Dendritic cell treated with granulocyte-macrophage colony-stimulating factor and Interleukin-4, amounts not matched to agents 40 ng/mL and 50 ng/mL, for 4 days (primary cell): Measurements from ENCODE around the gene ARHGAP19.
"Not testable (repeated sequence)": the region's sequence is repeated elsewhere in the genome, so short reads cannot be mapped to it uniquely, and the experiment has no call there.

Experiments
- H3K27ac Mint-ChIP-seq: one replicate; pipeline ENCODE4 v1.8.0; 2022; ENCODE audit warnings: mild to moderate bottlenecking, mixed read lengths
- H3K27me3 Mint-ChIP-seq: one replicate; pipeline ENCODE4 v1.8.0; 2022; ENCODE audit warnings: mild to moderate bottlenecking, mixed read lengths
- H3K36me3 Mint-ChIP-seq: one replicate; pipeline ENCODE4 v1.8.0; 2022; ENCODE audit warnings: low read depth, mixed read lengths
- H3K4me1 Mint-ChIP-seq: one replicate; pipeline ENCODE4 v1.8.0; 2022; ENCODE audit warnings: low read depth, mixed read lengths
- H3K4me3 Mint-ChIP-seq: one replicate; pipeline ENCODE4 v1.8.0; 2022; ENCODE audit warnings: mild to moderate bottlenecking, moderate library complexity, mixed read lengths
- H3K9me3 Mint-ChIP-seq: one replicate; pipeline ENCODE4 v1.8.0; 2022; ENCODE audit warnings: mixed read lengths
- intact Hi-C: fragments of 100-400 bp; cut with micrococcal nuclease; formaldehyde crosslinking; loops from one replicate; pipeline ENCODE4 v1.15.0; 2022

Gene ARHGAP19

DNA sequence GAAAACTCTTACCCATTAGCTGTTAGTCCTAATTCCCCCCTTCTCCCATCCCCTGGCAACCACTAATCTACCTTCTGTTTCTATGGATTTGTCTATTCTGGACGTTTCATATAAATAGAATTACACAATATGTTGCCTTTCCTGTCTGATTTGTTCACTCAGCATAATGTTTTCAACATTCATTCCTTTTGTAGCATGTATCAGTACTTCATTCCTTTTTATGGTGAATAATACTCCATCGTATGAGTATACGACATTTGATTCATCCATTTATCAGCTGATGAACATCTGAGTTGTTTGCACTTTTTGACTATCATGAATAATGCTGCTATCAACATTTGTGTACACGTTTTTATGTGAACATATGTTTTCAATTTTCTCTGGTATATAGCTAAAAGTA is 22.2 kb upstream of the ARHGAP19 start:
- H3K9me3 Mint-ChIP-seq = no peaks in the 10 kb centered on the region
- peaks cover 53% of the 10 kb centered on the region for H3K4me1 Mint-ChIP-seq
- no peak overlapping the region for H3K4me3 Mint-ChIP-seq
- no peaks in the 10 kb centered on the region for H3K27me3 Mint-ChIP-seq
- peak overlapping the region; percentile 52 for H3K27ac Mint-ChIP-seq
- intact Hi-C loops = no loop called here
- H3K36me3 Mint-ChIP-seq = peaks cover 9% of the 10 kb centered on the region

DNA sequence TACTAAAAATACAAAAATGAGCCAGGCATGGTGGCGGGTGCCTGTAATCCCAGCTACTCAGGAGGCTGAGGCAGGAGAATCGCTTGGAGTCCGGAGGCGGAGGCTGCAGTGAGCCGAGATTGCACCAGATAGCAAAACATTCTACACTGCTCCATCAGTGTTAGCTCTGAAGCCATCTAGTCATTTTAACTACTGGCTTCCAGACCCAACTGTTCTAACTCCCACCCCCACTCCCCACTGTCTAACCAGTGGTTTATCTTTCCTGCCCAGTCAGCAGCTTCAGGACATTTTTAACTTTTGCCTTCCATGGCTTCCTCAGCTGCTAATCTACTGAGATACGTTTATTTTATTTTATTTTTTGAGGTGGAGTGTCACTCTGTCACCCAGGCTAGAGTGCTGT is 20.5 kb upstream of the ARHGAP19 start:
- H3K4me1 Mint-ChIP-seq = peaks cover 47% of the 10 kb centered on the region
- H3K27ac Mint-ChIP-seq = no peak overlapping the region
- H3K27me3 Mint-ChIP-seq = no peaks in the 10 kb centered on the region
- H3K36me3 Mint-ChIP-seq = no peaks in the 10 kb centered on the region
- intact Hi-C loops = no loop called here
- no peak overlapping the region for H3K4me3 Mint-ChIP-seq
- no peaks in the 10 kb centered on the region for H3K9me3 Mint-ChIP-seq

DNA sequence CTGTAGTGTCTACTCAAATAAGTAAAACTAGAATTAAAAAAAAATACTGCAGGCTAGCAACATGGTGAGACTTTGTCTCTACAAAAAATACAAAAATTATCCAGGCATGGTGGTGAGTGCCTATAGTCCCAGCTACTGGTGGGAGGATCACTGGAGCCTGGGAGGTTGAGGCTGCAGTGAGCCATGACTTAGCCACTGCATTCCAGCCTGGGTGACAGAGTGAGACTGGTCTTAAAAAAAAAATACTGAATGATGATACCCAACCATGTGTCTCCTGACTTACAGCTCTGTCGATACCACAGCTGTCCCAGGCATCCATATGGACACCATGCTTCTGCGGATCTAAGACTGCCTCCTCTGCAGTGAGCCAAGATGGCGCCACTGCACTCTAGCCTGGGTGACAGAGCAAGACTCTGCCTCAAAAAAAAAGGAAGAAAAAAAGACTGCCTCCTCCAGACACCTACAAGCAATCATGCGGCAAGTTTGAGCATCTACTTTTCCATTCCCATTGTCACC is 18.7 kb upstream of the ARHGAP19 start:
- no peaks in the 10 kb centered on the region for H3K36me3 Mint-ChIP-seq
- no peak overlapping the region for H3K4me3 Mint-ChIP-seq
- no peaks in the 10 kb centered on the region for H3K9me3 Mint-ChIP-seq
- intact Hi-C loops = no loop called here
- no peaks in the 10 kb centered on the region for H3K27me3 Mint-ChIP-seq
- no peak overlapping the region for H3K27ac Mint-ChIP-seq
- peaks cover 45% of the 10 kb centered on the region for H3K4me1 Mint-ChIP-seq

DNA sequence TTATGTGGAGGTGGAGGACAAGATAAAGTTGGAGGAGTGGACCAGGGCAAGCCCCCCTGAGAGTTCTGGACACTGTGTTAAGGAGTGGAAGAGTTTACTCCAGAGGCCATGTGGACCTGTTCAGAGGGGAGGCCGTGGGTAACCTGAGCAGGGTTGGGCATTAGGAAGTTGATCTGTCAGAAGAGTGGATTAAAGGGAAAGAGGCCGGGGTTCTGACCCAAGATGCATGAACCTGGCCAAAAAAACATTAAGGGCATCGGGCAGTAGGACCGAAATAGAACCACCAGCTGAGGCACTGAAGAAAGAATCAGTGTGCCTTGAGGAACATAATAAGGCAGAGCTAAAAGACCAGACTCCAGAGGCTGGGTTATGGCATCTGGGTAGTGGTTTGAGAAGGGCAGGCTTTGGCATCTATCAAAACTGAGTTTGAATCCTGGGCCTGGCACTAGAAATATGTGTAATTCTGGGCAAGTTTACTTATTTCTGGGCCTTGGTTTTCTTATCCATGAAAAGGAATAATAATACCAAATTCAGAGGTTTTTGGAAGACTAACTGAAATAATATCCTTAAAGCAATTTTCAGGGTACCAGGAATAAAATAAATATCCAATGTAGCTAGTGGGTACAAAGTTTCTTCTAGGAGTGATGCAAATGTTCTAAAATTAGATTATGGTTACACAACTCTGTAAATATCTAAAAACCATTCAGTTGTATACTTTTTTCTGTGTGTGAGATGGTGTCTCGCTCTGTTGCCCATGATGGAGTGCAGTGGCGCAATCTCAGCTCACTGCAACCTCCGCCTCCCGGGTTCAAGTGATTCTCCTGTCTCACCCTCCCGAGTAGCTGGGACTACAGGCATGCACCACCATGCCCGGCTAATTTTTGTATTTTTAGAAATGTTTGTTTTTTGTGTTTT is 15.7 kb upstream of the ARHGAP19 start:
- no peaks in the 10 kb centered on the region for H3K36me3 Mint-ChIP-seq
- H3K9me3 Mint-ChIP-seq = no peaks in the 10 kb centered on the region
- H3K27me3 Mint-ChIP-seq = no peaks in the 10 kb centered on the region
- H3K4me3 Mint-ChIP-seq = no peak overlapping the region
- H3K27ac Mint-ChIP-seq = no peak overlapping the region
- intact Hi-C loops = no loop called here
- peaks cover 20% of the 10 kb centered on the region for H3K4me1 Mint-ChIP-seq

DNA sequence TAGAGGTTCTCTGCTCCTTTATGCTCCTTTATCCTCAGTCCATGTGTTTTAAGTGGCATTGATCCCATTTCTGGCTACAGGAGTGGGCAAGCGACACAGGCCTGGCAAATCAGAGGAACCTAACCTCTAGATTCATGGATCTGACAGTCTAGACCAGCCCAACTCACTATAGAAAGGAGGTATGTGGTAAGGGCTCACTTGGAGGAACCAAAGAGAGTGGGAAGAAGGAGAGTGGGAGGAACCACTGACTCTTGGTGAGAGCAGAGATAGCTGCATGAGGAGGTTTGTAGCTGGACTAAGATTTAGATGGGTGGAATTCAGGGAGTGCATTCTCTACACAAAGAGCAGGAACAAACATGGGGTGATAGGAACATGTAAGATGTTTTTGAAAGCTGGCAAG is 15.0 kb upstream of the ARHGAP19 start:
- Mint-ChIP-seq H3K27ac (no peak overlapping the region), H3K4me3 (no peak overlapping the region), H3K9me3 (no peaks in the 10 kb centered on the region), H3K36me3 (no peaks in the 10 kb centered on the region), H3K4me1 (peaks cover 20% of the 10 kb centered on the region), H3K27me3 (no peaks in the 10 kb centered on the region)
- intact Hi-C loops = no loop called here

DNA sequence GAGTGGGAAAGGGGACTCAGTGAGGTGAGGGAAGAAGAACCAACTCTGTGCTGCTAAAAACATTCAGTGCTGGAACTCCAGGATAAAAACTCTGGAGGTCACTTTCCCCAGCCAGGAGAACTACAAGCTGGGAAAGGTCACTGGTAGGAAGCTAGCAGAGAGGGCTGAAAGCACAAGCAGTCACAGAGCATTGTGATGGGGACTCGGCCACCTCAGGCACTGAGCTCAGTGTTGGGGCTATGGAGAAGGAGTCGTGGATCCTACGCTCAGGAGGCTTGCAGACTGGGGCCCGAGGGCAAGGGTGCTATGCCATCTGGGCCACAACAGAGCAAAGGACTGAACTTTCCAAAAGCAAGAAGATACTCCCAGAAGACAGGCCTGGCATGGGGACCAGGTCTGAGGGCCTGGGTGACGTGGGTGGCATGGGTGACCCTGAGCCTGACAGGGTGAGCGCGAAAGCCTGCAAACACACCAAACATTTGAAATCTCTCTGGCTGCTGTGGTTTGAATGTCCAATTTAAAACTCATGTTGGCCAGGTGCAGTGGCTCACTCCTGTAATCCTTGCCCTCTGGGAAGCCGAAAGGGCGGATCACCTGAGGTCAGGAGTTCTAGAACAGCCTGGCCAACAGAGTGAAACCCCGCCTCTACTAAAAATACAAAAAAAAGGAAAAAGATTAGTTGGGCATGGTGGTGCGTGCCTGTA is 9.8 kb upstream of the ARHGAP19 start:
- H3K4me1 Mint-ChIP-seq = peaks cover under 1% of the 10 kb centered on the region
- H3K36me3 Mint-ChIP-seq = no peaks in the 10 kb centered on the region
- intact Hi-C loops = no loop called here
- H3K4me3 Mint-ChIP-seq = no peak overlapping the region
- H3K27me3 Mint-ChIP-seq = peaks cover 2% of the 10 kb centered on the region
- H3K27ac Mint-ChIP-seq = no peak overlapping the region
- no peaks in the 10 kb centered on the region for H3K9me3 Mint-ChIP-seq

DNA sequence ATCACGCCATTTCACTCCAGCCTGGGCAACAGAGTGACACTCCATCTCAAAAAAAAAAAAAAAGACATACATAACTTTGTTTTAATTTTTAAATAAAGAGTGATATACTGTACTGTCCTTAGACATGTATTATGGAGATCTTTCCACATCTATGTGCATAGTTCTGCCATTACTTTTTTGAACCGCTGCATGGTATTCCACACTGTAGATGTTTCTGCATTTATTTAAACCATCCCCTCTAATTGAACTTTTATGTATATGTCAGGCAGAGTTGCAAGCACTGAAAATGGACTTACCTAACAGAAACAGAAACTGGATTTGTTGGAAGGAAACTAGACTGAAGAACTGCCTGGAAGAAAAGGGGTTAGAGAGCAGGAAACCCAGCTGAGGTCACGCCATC is 8.5 kb upstream of the ARHGAP19 start:
- intact Hi-C loops = no loop called here
- no peak overlapping the region for H3K4me3 Mint-ChIP-seq
- no peaks in the 10 kb centered on the region for H3K4me1 Mint-ChIP-seq
- H3K9me3 Mint-ChIP-seq = no peaks in the 10 kb centered on the region
- H3K36me3 Mint-ChIP-seq = no peaks in the 10 kb centered on the region
- no peak overlapping the region for H3K27ac Mint-ChIP-seq
- H3K27me3 Mint-ChIP-seq = peaks cover 2% of the 10 kb centered on the region

DNA sequence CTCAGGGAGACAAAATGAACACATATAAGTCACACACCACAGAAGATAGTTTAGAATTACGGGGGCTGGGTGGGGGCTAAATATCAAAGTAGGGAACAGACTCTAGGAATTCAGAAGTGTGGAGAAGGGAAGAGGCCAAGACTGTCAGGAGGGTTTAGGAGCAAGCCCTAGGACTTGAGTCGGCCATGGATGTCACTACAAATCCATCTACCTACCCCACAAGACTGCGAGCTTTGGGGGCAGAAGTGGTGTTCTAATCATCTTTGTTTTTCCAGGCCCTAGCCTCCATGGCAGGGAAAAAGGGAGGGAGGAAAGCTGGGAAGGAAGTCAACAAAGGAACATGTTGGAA is 5.8 kb upstream of the ARHGAP19 start:
- peaks cover 2% of the 10 kb centered on the region for H3K27me3 Mint-ChIP-seq
- H3K36me3 Mint-ChIP-seq = no peaks in the 10 kb centered on the region
- no peak overlapping the region for H3K27ac Mint-ChIP-seq
- H3K9me3 Mint-ChIP-seq = no peaks in the 10 kb centered on the region
- H3K4me1 Mint-ChIP-seq = no peaks in the 10 kb centered on the region
- intact Hi-C loops = no loop called here
- H3K4me3 Mint-ChIP-seq = no peak overlapping the region

DNA sequence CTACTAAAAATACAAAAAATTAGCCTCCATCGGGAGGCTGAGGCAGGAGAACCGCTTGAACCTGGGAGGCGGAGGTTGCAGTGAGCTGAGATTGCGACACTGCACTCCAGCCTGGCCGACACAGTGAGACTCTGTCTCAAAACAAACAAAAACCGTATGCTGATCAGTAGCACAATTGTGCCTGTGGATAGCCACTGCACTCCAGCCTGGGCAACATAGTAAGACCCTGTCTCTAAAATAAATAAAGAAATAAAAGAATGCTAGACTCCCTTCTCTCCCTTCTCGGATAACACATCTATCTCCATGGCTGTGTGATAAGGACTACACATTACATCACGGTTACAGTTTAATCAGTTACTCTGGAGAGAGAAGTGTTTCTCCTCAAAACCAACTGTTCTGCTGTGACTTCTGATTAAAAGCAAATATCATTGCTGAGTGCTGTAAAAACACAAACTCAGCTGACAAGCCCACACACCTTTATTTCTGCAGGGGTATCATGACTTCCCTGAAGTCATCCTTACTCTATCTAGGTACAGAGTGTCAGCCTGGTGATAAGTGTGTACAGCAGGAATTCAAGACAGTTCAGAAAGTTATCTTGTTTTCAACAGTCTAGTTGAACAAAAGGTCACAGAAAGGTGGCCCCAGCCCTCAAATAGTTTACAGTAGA is 5.3 kb upstream of the ARHGAP19 start:
- H3K9me3 Mint-ChIP-seq = no peaks in the 10 kb centered on the region
- no peak overlapping the region for H3K4me3 Mint-ChIP-seq
- no peak overlapping the region for H3K27ac Mint-ChIP-seq
- intact Hi-C loops = no loop called here
- H3K27me3 Mint-ChIP-seq = peaks cover 2% of the 10 kb centered on the region
- no peaks in the 10 kb centered on the region for H3K36me3 Mint-ChIP-seq
- peaks cover 3% of the 10 kb centered on the region for H3K4me1 Mint-ChIP-seq

DNA sequence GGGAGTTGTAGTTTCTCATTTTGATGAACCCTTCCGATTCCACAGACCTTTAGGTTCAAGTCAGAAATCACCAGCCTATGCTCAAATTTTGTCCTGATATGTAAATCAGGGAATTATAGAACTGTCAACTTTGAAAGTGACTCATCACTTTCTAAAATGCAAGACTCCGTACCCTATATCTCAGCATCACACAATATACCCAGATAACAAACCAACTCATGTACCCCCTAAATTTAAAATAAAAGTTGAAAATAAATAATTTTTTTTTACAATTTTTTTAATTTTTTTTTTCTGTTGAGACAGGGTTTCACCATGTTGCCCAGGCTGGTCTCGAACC is 393 bp upstream of the ARHGAP19 start:
- intact Hi-C loops = loop anchor here (1.0 kb wide), 1 partner anchor 25 kb away; no protein-coding TSS in a partner anchor
- peak overlapping the region; percentile 84 for H3K4me3 Mint-ChIP-seq
- H3K27me3 Mint-ChIP-seq = no peaks in the 10 kb centered on the region
- peaks cover 26% of the 10 kb centered on the region for H3K36me3 Mint-ChIP-seq
- no peaks in the 10 kb centered on the region for H3K9me3 Mint-ChIP-seq
- H3K4me1 Mint-ChIP-seq = peaks cover 26% of the 10 kb centered on the region
- H3K27ac Mint-ChIP-seq = peak overlapping the region; percentile 86

DNA sequence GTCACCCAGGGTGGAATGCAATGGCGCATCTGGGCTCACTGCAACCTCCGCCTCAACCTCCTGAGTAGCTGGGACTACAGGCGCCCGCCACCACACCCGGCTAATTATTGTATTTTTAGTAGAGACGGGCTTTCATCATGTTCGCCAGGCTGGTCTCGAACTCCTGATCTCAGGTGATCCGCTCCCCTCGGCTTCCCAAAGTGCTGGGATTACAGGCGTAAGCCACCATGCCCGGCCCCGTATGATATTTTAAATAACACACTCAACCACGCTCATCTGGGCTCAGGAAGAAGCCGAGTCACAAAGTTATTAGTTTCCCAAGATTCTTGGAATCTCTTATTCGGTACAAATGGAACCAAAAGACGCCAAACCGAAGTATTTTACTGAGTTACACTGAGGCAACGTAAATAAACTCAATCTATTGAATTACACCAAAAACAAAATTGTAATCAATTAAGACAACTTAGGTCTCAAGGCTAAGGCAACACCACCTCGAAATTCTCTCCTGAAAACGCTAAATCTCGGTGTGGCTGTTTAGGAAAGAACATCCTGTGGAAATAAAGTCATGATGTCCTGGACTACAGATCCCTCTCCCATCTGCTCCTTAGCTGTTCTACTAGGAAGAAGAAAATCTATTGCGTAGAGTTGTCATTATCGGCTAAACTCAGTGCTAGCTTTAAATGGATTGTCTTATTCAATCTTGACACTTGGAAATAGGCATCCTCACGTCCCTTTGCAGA is 910 bp downstream of the ARHGAP19 start:
- H3K4me1 Mint-ChIP-seq = peaks cover 26% of the 10 kb centered on the region
- peak overlapping the region; percentile 84 for H3K4me3 Mint-ChIP-seq
- H3K36me3 Mint-ChIP-seq = peaks cover 26% of the 10 kb centered on the region
- H3K9me3 Mint-ChIP-seq = no peaks in the 10 kb centered on the region
- no peaks in the 10 kb centered on the region for H3K27me3 Mint-ChIP-seq
- intact Hi-C loops = loop anchor here (1.0 kb wide), 1 partner anchor 27 kb away; no protein-coding TSS in a partner anchor
- H3K27ac Mint-ChIP-seq = peak overlapping the region; percentile 86

DNA sequence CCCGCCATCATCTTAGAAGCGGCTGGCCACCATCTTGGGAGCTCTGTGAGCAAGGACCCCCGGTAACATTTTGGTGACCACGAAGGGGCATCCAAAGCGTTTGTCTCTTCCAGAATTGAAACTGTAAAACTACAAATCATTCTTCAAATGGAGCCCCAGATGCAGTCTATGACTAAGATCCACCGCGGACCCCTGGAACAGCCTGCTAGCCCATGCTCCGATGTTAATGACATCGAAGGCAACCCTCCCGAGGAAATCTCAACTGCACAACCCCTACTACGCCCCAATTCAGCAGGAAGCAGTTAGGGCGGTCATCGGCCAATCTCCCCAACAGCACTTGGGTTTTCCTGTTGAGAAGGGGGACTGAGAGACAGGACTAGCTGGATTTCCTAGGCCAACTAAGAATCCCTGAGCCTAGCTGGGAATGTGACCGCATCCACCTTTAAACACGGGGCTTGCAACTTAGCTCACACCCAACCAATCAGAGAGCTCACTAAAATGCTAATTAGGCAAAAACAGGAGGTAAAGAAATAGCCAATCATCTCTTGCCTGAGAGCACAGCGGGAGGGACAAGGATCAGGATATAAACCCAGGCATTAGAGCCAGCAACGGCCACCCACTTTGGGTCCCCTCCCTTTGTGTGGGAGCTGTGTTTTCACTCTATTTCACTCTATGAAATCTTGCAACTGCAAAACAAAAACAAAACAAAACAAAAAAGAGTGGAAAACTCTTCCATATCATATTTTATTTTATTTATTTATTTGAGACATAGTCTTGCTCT is 1.7 kb downstream of the ARHGAP19 start:
- H3K4me3 Mint-ChIP-seq, H3K27ac Mint-ChIP-seq, intact Hi-C loops, H3K9me3 Mint-ChIP-seq, H3K27me3 Mint-ChIP-seq: not testable (repeated sequence)
- Mint-ChIP-seq H3K36me3 (peaks cover 30% of the 10 kb centered on the region), H3K4me1 (peaks cover 33% of the 10 kb centered on the region)

DNA sequence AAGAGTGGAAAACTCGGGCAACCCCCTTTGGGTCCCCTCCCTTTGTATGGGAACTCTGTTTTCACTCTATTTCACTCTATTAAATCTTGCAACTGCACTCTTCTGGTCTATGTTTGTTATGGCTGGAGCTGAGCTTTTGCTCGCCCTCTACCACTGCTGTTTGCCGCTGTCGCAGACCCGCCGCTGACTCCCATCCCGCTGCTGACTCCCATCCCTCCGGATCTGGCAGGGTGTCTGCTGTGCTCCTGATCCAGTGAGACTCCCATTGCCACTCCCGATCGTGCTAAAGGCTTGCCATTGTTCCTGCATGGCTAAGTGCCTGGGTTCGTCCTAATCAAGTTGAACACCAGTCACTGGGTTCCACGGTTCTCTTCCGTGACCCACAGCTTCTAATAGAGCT is 2.4 kb downstream of the ARHGAP19 start:
- H3K4me3 Mint-ChIP-seq, H3K27me3 Mint-ChIP-seq, intact Hi-C loops, H3K9me3 Mint-ChIP-seq, H3K27ac Mint-ChIP-seq: not testable (repeated sequence)
- H3K36me3 Mint-ChIP-seq = peaks cover 32% of the 10 kb centered on the region
- H3K4me1 Mint-ChIP-seq = peaks cover 35% of the 10 kb centered on the region
